Measurements from ENCODE around the gene PRR33.

GRCh38 chr11:1857064-1857463, 34.6 kb downstream of the PRR33 start:
- TF ChIP-seq CTCF (IDR thresholded peaks at IDR 0.05) (no peak), POLR2A (IDR thresholded peaks at IDR 0.05) (no peak)
